GM23338 (cell line): ENCODE measurements around the gene TMEM117.

Experiments used
- EZH2 ChIP-seq: fragments of 200-600 bp; sonication (generic); IDR thresholded peaks from one replicate; pipeline ENCODE4 v1.8.0; 2017; ENCODE audit warnings: antibody characterized with exemption, mild to moderate bottlenecking, low read depth; ENCODE audit not compliant: unreplicated experiment
- JUNB ChIP-seq: IDR thresholded peaks from one replicate; pipeline ENCODE4 v1.6.1; 2016; ENCODE audit warnings: antibody characterized with exemption; ENCODE audit not compliant: unreplicated experiment
- NANOG ChIP-seq: IDR thresholded peaks from 2 replicates; pipeline ENCODE4 v1.6.1; 2016; ENCODE audit warnings: antibody characterized with exemption, borderline replicate concordance
- POLR2AphosphoS5 ChIP-seq: IDR thresholded peaks from 2 replicates; pipeline ENCODE4 v1.6.1; 2016; ENCODE audit warnings: antibody characterized with exemption, low read depth
- TF ChIP-seq, protein P1 (sequence below), 2 experiments: fragments of 200-600 bp in 1 of 2; sonication (generic) in 1 of 2; conservative IDR thresholded peaks; 2 replicates each; pipeline versions ENCODE4 v1.5.1 to v1.6.1; 2016 to 2017; ENCODE audit warnings: antibody characterized with exemption in 2 of 2, low read depth in 2 of 2, mild to moderate bottlenecking in 2 of 2, moderate library complexity in 1 of 2
- TF ChIP-seq, protein P2 (sequence below): IDR thresholded peaks from one replicate; pipeline ENCODE4 v1.6.1; 2018; ENCODE audit warnings: antibody characterized with exemption; ENCODE audit not compliant: unreplicated experiment

DNA sequence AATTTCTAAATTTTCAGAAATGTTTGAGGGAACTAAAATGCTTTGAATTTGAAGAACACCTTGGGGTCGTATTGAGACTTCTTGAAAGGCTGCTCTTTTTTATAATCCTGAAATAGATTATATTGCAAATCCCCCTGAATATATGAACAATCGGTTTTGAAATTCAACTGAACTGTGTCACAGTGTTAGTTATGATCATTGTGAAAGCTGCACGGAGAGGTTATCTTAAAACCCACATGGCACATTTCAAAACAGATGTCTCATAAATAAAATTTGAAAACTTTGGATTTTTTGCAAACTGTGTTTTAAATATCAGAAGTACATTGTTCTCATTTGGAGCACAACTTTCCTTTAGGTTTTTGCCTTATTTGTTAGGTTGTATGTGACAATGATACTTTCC, 218.4 kb downstream of the TMEM117 start:
- TF ChIP-seq POLR2AphosphoS5 (no peak), NANOG (no peak), JUNB (no peak), EZH2 (no peak)
- TF ChIP-seq, protein P1, sequence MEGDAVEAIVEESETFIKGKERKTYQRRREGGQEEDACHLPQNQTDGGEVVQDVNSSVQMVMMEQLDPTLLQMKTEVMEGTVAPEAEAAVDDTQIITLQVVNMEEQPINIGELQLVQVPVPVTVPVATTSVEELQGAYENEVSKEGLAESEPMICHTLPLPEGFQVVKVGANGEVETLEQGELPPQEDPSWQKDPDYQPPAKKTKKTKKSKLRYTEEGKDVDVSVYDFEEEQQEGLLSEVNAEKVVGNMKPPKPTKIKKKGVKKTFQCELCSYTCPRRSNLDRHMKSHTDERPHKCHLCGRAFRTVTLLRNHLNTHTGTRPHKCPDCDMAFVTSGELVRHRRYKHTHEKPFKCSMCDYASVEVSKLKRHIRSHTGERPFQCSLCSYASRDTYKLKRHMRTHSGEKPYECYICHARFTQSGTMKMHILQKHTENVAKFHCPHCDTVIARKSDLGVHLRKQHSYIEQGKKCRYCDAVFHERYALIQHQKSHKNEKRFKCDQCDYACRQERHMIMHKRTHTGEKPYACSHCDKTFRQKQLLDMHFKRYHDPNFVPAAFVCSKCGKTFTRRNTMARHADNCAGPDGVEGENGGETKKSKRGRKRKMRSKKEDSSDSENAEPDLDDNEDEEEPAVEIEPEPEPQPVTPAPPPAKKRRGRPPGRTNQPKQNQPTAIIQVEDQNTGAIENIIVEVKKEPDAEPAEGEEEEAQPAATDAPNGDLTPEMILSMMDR (conservative IDR thresholded peaks at IDR 0.05; ENCODE audit: low read depth in 2 of 2): no peak
- TF ChIP-seq, protein P2, sequence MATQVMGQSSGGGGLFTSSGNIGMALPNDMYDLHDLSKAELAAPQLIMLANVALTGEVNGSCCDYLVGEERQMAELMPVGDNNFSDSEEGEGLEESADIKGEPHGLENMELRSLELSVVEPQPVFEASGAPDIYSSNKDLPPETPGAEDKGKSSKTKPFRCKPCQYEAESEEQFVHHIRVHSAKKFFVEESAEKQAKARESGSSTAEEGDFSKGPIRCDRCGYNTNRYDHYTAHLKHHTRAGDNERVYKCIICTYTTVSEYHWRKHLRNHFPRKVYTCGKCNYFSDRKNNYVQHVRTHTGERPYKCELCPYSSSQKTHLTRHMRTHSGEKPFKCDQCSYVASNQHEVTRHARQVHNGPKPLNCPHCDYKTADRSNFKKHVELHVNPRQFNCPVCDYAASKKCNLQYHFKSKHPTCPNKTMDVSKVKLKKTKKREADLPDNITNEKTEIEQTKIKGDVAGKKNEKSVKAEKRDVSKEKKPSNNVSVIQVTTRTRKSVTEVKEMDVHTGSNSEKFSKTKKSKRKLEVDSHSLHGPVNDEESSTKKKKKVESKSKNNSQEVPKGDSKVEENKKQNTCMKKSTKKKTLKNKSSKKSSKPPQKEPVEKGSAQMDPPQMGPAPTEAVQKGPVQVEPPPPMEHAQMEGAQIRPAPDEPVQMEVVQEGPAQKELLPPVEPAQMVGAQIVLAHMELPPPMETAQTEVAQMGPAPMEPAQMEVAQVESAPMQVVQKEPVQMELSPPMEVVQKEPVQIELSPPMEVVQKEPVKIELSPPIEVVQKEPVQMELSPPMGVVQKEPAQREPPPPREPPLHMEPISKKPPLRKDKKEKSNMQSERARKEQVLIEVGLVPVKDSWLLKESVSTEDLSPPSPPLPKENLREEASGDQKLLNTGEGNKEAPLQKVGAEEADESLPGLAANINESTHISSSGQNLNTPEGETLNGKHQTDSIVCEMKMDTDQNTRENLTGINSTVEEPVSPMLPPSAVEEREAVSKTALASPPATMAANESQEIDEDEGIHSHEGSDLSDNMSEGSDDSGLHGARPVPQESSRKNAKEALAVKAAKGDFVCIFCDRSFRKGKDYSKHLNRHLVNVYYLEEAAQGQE: no peak
